ENCODE data around the gene TTYH1.

The TTYH1 gene

GRCh38 chr19:54485851-54486250, 70.6 kb downstream of the TTYH1 start:
- no peak for FAIRE-seq

All from G401.6 (cell line).